SKM-1 treated with dmso at 0.1 percent for 144 hours (cell line): ENCODE results near the gene COL24A1.

Source experiments
- DNase-seq: peaks from one replicate; lab custom pipeline; 2025; ENCODE audit not compliant: unreplicated experiment; lab: John Stamatoyannopoulos, UW

The COL24A1 gene

DNA sequence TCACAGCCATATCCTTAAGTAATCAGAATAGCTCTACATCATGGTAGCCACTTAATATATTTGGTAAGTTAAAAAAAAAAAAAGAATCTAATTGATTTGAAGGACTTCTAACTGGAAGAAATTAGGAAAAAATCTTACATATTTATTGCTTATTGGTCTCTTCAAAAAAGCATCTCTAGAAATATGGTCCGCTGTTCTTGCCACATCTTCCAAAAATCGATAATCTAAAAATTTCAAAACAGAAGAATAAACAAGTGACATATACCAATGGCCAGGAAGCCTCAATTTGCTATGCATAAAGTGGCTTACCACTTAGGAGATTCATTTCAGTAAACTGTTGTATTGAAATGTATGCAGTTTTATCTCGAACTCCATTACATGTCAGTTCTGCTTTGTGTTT, 450.6 kb downstream of the COL24A1 start:
- DNase-seq: no peak

DNA sequence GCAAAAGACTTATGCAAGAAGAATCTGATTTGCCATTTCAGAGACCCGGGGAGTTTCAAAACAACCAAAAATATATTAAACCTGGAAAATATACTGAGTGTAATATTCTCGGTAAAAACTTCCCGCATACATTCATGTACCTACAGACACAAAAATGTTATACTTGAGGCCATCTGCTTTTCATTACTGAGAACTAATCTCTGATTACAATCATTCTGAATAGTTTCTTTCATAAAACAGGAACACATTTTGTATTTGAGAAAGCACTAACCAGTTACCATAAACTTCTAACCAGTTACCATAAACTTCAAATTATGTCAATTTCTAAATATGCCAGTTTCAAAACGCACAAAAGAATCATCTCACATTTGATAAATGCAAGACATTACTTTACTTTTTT, 456.1 kb downstream of the COL24A1 start:
- DNase-seq: no peak

DNA sequence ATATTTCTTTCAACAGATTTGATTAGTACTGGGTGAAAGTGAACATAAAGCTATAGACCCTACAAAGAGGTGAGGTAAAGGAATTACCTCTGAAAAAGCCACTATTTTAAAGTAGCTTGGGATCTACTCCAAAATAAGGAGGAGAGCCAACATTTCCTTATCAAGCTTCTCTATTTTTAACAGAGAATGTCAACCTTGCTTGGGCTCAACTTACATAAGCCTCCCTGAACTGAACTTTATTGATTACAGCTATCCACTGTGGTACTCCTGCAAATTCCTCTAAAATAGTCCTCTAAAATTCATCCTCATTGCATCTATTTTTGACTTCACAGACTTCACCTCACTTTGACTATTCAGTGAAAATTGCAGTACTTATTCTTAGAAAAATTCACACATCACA, 458.7 kb downstream of the COL24A1 start:
- DNase-seq: no peak

DNA sequence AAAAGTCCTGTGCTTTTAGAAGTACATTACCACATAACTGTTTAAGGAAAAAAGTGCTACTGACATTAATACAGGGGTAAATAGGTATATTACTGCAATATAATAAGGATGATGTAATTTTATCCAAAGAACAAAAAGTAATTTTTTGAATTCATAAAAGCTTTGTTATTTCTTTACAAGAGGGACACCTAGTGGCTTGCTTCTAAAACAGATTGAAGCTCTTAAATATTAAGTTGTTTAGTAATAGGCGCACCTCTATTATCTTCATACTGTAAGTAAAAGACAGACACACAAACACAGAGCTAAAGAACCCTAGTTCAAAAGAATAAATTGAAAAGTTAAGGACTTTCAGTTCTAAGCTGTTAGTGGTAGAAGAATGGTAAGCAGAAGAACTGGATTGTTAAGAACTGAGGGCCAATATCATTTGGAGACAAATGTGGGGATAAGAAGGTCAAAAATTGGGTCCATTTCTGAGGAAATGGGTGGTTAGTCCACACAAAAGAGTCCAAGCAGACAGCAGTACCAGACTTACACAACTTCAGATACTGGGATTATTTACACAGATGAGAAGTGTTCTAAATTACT, 463.8 kb downstream of the COL24A1 start:
- peak; percentile 13 for DNase-seq

DNA sequence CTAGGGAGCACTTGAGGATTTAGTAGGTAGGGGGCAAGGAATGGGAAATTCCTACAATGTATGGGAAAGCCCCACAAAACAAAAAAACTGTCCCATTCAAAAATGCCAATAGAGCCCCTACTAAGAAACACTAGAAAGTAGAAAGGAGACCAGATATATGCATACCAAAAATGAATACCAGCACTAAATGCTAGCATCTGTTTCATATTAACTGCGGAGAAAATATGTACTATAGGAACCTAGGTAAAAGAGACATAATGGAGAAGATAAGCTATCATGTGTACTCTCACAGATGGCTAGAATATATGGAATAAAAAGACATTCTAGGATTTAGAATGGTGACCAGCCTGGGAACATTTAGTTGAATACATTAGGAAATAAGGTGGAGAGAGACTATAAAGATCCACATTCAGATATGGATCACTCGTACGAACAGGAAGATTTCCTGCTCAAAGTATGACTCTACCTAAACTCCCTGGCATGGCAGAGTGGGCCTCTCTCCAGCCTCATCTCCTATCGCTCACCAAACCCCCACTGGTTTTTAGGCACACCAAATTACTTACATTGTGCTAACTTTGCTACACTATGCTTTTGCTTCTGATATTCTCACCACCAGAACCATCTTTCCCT, 466.7 kb downstream of the COL24A1 start:
- no peak for DNase-seq

DNA sequence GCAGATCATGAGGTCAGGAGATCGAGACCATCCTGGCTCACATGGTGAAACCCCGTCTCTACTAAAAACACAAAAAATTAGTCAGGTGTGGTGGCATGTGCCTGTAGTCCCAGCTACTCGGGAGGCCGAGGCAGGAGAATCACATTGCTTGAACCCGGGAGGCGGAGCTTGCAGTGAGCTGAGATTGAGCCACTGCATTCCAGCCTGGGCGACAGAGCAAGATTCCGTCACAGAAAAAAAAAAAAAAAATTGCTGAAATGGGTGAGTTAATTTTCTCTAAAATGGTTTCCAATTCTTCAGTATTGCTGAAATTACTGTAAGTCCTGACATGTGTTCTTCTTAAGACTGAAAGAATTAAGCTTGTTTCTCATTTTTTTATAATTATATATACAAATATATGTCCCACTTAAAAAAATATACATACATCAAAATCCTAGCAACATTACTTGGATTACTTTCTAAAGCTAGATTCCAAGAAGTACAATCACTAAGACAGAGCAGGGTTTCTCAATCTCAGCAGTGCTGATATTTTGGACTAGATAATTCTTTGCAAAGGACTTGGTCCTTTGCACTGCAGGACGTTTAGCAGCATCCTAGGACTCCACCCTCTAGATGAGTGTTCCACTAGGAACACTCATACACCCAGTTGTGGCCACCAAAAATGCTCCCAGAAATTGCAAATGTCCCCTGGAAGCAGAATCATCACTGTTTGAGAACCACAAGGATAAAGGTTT, 473.1 kb downstream of the COL24A1 start:
- DNase-seq: no peak

DNA sequence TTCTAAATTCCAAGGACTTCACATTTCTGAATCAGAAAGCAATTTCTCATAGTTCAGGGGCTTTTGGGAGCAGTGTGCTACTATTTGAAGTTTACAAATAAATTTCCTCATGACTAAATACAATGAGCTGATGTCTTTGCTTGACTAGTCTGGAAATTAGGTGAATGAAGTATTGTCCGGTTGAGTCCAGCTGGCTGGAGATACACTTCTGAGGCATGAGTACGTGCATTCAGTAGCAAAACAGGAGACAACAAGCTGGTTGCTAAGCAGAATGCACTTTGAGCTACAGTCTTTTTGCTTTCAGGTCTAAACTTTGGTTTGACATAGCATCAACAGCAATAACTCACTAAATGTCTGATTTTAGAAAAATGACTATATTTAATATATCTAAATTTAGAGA, 475.5 kb downstream of the COL24A1 start:
- no peak for DNase-seq
